Colonic mucosa (tissue), 4 donors: ENCODE data around the gene MTMR3. TPM values are rescaled to one million over a fixed set of nuclear protein-coding genes. Genes with fewer than 3 reads are reported as not detected.
"Not testable (repeated sequence)": the region's sequence is repeated elsewhere in the genome, so short reads cannot be mapped to it uniquely, and the experiment has no call there.

Experiments
- DNase-seq: peaks from one replicate; pipeline ENCODE4 v3.0.0-alpha.2; 2020
- H3K27ac ChIP-seq: fragments of 200-600 bp; one replicate; pipeline ENCODE4 v1.8.0; 2021
- H3K27me3 ChIP-seq: fragments of 200-600 bp; one replicate; pipeline ENCODE4 v1.8.0; 2021
- H3K36me3 ChIP-seq: fragments of 200-600 bp; one replicate; pipeline ENCODE4 v1.8.0; 2021
- H3K4me1 ChIP-seq: fragments of 200-600 bp; one replicate; pipeline ENCODE4 v1.8.0; 2021; ENCODE audit warnings: mild to moderate bottlenecking
- H3K4me3 ChIP-seq: fragments of 200-600 bp; one replicate; pipeline ENCODE4 v1.8.0; 2021
- H3K9ac ChIP-seq, 2 donors: one replicate each; pipeline ENCODE4 v1.7.0; 2013; ENCODE audit warnings: control low read depth in 2 of 2, low read depth in 2 of 2, low read length in 2 of 2
- H3K9me3 ChIP-seq: fragments of 200-600 bp; one replicate; pipeline ENCODE4 v1.8.0; 2021
- intact Hi-C: fragments of 100-400 bp; cut with DNase I; formaldehyde crosslinking; loops from one replicate; pipeline ENCODE4 v1.14.1; 2022
- total RNA-seq, 2 donors: library from RNA; stranded (reverse); fragmentation: NEBNext Ultra II Directional in 1 of 2; extraction: Animal tissue kit (Norgen Biotek cat#: 25700) in 1 of 2; gene quantifications; one replicate each; pipeline ENCODE4 v1.2.1, GENCODE V29; 2021
- TF ChIP-seq, protein P1 (sequence below): fragments of 200-600 bp; IDR thresholded peaks from one replicate; pipeline ENCODE4 v1.8.0; 2022; ENCODE audit warnings: antibody characterized with exemption, mild to moderate bottlenecking
- donor health status: healthy.
- donor health status: DM: no; HTN: no; CAD: no.
- donor health status: DM: no; HTN: no; CAD: no.

The MTMR3 gene
- total RNA-seq, 2 donors from 2014 or later, result 35.9 to 49.4 TPM

DNA sequence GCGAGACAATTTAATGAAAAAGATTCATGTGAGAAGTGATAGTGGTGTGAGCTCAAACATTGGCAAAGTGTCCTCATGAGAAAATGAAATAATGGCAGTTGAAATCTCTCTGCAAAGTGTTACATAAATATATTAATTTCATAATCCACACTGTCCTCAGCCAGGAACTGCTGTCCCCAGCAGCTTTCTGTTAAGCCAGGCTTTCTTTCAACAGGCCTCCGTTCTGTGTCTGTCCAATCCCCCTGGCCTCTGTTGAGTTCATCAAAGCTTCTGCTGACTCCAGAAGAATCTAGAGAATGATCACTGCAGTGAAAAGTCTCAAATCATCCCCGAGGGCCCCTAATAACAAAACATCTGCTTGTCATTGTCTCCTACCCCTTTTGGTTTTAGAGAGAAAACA, 34.9 kb upstream of the MTMR3 start:
- Histone ChIP-seq H3K4me1 (no peaks in the 10 kb centered on the region), H3K36me3 (no peaks in the 10 kb centered on the region), H3K27me3 (no peaks in the 10 kb centered on the region), H3K4me3 (no peak overlapping the region), H3K9ac (no peak overlapping the region), H3K9me3 (no peaks in the 10 kb centered on the region), H3K27ac (no peak overlapping the region)
- no peak for DNase-seq
- intact Hi-C loops, result no loop called here
- TF ChIP-seq, protein P1, sequence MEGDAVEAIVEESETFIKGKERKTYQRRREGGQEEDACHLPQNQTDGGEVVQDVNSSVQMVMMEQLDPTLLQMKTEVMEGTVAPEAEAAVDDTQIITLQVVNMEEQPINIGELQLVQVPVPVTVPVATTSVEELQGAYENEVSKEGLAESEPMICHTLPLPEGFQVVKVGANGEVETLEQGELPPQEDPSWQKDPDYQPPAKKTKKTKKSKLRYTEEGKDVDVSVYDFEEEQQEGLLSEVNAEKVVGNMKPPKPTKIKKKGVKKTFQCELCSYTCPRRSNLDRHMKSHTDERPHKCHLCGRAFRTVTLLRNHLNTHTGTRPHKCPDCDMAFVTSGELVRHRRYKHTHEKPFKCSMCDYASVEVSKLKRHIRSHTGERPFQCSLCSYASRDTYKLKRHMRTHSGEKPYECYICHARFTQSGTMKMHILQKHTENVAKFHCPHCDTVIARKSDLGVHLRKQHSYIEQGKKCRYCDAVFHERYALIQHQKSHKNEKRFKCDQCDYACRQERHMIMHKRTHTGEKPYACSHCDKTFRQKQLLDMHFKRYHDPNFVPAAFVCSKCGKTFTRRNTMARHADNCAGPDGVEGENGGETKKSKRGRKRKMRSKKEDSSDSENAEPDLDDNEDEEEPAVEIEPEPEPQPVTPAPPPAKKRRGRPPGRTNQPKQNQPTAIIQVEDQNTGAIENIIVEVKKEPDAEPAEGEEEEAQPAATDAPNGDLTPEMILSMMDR, result no peak

DNA sequence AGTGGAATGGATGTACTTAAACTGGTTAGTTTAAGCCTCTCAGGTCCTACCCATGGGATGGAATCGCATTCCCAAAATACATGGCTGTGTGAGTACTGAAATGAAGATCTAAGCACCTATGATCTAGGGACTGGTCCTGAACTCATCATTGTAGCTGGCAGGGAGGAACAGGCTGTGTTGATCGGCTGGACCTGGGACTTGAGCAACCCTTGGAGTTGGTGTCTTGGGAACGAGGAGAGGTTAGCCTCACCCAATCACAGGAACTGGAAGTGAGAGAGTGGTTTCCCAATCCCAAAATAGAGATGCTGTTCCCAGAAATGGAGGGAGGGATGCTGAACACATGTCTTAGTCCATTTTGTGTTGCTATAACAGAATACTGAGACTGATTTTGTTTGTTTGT, 28.5 kb upstream of the MTMR3 start:
- Histone ChIP-seq H3K27me3 (no peaks in the 10 kb centered on the region), H3K9me3 (no peaks in the 10 kb centered on the region), H3K27ac (no peak overlapping the region), H3K4me1 (no peaks in the 10 kb centered on the region), H3K36me3 (no peaks in the 10 kb centered on the region), H3K9ac (no peak overlapping the region), H3K4me3 (no peak overlapping the region)
- DNase-seq, result no peak
- TF ChIP-seq, protein P1, result no peak
- intact Hi-C loops, result no loop called here

DNA sequence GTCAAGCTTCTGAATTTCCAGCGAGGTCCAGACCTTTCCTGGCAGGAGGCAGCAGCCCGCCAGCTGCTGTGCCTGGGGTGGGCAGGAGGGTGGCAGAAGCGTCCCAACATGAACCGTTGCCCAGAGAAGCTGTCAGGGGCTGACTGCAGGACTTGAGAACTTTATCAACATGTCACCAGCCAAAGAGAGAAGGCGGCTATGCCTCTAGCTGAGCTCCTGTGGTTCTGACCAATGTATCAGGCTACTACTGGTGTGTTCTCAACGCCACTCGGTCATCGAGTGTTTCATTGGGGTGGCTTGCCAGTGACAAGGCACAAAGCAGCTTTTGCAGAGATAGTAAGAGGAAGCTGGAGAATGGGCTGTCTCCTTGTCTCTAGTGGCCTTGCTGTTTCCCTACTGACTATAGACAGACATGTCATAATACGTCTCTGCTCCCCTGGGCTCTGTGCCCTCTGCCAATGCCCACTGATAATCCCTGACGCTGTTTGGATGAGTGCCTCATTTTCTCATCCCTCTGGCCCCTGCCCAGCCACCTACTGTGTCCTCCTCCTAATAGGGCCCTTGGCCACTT, 27.3 kb upstream of the MTMR3 start:
- Histone ChIP-seq H3K9ac (no peak overlapping the region), H3K27me3 (no peaks in the 10 kb centered on the region), H3K4me3 (no peak overlapping the region), H3K27ac (no peak overlapping the region), H3K4me1 (no peaks in the 10 kb centered on the region), H3K36me3 (no peaks in the 10 kb centered on the region), H3K9me3 (no peaks in the 10 kb centered on the region)
- TF ChIP-seq, protein P1, result no peak
- intact Hi-C loops, result no loop called here
- no peak for DNase-seq

DNA sequence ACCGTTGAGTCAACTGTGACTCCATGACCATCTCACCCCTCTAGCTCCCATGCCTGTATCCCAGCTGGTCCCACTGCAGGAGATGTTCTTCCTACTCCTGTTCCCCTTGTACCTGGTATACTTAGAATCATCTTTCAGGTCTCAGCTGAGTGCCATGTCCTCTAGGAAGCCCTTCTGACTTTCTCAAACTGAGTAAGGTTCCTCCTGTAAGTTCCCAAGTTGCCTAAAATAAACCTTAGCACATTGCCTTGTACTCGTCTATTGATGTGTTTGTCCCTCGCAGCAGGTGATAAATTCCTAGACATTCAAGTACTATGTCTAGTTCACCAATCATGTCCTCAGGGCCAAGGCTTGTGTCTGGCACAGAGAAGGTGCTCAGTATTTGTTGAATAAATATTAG, 26.5 kb upstream of the MTMR3 start:
- Histone ChIP-seq H3K4me3 (no peak overlapping the region), H3K27ac (no peak overlapping the region), H3K4me1 (no peaks in the 10 kb centered on the region), H3K27me3 (no peaks in the 10 kb centered on the region), H3K9ac (no peak overlapping the region), H3K9me3 (no peaks in the 10 kb centered on the region), H3K36me3 (no peaks in the 10 kb centered on the region)
- DNase-seq, result no peak
- intact Hi-C loops, result no loop called here
- TF ChIP-seq, protein P1, result no peak

DNA sequence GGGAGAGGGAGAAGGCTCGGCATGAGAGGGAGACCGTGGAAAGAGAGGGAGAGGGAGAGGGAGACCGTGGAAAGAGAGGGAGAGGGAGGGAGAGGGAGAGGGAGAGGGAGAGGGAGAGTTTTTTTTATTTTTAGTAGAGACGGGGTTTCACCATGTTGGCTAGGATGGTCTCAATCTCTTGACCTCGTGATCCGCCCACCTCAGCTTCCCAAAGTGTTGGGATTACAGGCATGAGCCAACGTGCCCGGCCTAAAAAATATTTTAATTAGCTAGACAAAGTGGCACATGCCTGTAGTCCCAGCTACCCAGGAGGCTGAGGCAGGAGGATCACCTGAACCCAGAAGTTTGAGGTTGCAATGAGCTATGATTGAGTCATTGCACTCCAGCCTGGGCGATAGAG, 23.9 kb upstream of the MTMR3 start:
- H3K4me3 ChIP-seq, H3K27me3 ChIP-seq, intact Hi-C loops, DNase-seq, H3K36me3 ChIP-seq, H3K27ac ChIP-seq, H3K9ac ChIP-seq, H3K4me1 ChIP-seq, H3K9me3 ChIP-seq: not testable (repeated sequence)

DNA sequence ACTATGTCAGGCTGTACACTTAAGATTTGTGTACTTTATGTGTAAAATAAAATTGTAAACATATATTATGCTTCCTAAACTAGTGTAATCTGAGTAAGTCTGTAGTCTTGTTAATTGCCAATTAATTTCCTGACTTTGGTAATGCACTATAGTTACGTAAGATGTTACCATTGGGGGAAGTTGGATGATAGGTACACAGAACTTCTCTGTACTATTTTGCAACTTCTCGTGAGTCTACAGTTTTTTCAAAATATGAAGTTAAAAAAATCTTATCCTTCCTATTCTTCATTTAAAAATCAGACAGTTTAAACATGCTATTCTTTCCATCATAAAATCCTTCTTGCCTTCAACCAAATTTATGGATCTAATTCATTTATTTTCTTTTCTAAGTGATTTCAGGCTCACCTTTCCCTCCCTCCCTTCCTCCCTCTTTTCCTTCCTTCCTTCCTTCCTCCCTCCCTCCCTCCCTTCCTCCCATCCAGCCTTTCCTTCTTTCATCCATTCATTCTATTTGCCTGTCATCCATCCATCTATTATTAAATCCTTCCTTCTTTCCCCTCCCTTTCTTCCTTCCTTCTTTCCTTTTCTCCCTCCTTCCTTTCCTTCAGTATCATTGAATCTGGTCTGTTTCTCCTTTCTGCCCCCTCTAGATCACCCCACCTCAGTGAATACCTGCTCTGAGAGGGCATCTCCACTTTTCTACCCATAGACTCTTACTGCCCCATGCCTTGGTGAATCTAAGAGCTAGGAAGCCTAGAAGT, 22.8 kb upstream of the MTMR3 start:
- no peaks in the 10 kb centered on the region for H3K27me3 ChIP-seq
- H3K9ac ChIP-seq, result no peak overlapping the region
- no peaks in the 10 kb centered on the region for H3K36me3 ChIP-seq
- H3K9me3 ChIP-seq, result no peaks in the 10 kb centered on the region
- no peak overlapping the region for H3K4me3 ChIP-seq
- no peak for DNase-seq
- H3K4me1 ChIP-seq, result no peaks in the 10 kb centered on the region
- H3K27ac ChIP-seq, result no peak overlapping the region
- TF ChIP-seq, protein P1, result no peak
- intact Hi-C loops, result no loop called here
